HG02798 (cell line): ENCODE results near the gene THBS1.
A peak's percentile ranks its signal among the peaks of the same experiment; 100 is the strongest.

Experiments
- ATAC-seq: cut with Tn5 transposase; IDR thresholded peaks from one replicate; pipeline ENCODE4 v1.9.1; 2021; ENCODE audit warnings: mild to moderate bottlenecking; ENCODE audit not compliant: unreplicated experiment, poor library complexity

The THBS1 gene

DNA sequence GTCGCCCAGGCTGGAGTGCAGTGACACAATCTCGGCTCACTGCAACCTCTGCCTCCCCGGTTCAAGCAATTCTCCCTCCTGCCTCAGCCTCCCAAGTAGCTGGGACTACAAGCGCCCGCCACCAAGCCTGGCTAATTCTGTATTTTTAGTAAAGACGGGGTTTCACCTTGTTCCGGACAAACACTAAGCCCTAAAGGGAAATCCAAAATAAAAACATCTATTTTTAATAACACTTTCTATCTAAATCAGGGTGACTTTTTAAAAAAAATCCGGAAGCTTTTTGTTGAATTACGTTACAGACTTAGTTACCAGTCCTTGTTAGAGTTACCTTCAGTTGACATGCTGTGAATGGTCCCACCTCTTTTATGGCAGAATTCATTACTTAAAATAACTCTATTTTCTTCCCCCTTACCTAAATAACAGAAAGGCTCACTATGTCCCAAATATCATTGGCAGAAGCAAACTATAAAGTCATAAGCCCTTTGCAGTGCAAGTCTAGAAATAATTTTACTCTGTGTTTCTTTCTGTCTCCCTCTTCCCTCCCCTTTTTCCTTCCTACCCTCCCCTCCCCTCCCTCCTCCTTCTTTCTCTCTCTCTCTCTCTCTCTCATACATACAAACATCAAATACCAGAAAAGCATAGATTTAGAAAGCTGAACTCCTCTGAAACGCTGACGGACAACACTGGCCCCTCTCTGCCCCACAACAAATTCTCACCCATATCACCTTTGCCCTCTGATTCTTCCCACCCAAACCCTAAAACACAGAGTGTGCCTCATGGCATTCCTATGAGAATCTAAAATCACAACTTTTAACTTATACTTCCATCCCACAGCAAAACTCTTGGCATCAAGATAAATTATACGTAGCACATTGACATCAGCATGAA, 18.3 kb downstream of the THBS1 start:
- no peak for ATAC-seq

DNA sequence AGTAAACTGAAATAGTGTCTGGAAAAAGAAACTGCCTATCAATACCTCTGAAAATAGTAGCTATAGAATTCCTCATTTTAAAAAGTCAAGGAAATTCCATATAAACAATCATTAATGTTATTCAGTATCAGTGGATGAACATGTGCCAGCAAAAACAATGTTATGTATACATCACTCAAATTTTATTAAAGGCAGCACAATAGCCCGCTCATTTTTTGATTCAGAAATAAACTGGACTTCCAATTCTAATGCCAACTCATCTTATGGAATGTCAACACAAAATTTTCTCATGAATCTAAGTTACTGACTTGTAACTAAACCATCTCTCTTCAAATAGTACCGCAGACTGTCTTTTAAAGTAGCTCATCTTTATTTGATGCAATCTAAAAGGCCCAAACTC, 19.0 kb downstream of the THBS1 start:
- ATAC-seq, result no peak

DNA sequence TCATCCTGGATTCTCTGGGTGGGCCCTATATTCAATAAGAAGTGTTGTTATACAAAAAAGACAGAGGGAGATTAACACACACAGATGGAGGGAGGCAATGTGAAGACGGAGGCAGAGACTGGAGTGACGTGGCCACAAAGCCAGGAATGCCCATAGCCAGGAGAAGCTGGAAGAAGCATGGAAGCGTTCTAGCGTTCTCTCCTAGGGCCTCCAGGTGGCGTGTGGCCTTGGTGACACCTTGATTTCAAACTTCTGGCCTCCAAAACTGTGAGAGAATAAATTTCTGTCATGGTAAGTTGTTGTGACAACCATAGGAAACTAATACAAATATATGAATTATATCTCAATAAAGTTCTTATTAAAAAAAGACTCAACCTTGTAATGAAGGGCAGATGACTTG, 21.3 kb downstream of the THBS1 start:
- ATAC-seq, result no peak

DNA sequence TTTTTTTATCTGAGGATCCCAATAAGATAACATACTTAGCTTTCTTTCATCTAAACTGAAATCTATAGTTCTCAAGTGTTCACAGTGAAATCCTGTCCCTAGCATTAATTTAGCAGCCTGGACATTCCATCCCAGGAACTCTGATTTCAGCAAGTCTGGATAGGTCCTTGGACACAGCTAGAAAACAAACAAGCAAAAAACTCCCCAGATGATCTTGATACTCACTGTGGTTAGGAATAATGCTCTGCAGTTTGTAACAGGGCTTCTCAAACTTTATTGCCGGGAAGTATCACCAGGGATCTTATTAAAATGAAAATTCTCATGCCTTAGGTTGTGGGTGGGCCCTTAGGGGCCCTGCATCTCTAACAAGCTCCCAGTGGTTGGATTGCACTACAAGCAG, 24.3 kb downstream of the THBS1 start:
- ATAC-seq, result no peak

DNA sequence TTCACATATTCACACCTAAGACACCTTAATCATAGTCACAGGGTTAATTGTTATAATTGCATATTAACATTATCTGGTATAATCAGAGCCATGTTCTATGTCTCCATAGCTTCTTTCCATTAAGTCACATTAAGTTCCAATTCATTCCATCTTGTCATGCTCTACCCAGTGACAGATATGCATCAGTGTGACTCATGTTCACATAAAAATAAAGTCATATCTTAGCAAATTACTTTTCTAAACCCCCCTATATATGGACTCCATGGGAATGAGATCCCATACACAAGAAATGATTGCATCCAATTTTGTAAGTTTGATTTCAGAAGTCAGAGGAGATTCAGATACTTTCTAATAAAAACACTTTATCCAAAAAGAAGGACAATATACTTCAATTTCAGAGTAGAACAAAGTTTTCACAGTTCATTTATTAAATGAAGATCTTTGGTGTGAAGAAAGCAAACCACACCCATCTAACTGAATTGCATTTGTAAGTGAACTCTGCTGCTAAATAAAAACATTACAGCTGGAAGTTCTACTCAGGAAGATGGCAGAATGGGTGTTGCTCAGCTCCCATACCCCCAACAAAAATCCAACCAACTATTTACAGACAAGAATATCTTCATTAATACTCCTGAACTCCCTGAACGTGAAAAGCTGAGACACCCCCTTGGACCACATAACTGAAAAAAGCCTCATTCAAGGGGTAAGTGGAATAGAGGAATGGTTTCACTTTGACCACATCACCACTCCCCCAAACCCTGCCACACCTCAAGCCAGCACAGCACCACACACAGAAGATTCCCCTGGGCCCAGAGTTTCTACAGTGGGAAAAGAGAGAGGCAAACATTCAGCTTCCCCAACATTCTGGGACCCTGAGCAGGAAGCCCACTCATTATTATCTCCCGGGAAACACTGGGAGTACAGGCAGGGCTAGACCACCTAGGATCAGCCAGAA, 27.6 kb downstream of the THBS1 start:
- no peak for ATAC-seq

DNA sequence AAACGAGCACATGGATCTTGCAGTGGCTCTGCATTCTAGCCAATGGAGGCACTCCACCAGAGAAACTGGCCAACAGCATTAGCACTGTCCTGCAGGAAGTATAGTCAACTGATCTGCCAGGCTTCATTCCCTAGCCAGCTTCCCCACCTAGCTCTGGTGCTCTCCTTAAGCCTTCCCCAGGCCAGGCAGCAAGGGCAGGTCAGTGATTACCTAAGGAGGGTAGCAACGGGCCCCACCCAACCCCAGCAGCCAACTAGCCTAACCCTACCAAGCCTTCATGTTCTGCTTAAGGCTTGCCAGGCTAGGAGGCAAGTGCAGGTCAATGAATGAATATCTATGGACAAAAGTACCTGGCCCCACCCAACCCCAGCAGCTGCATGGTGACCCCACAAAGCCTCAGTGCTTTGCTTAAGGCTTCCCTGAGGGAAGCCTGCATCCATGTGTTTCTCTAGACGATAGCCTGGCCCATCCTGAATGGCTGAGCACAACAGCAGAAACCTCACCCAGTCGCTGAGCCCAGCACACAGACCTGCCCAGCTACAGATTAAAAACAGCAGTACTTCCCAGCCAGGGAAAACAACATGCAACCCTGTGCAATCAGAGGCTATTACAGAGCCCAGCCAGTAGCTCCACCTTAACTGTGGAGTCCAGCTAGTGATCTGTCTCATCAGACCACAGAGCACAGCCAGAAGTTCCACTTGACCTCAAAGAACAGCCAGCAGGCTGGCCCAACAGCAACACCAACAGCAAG, 28.5 kb downstream of the THBS1 start:
- no peak for ATAC-seq

DNA sequence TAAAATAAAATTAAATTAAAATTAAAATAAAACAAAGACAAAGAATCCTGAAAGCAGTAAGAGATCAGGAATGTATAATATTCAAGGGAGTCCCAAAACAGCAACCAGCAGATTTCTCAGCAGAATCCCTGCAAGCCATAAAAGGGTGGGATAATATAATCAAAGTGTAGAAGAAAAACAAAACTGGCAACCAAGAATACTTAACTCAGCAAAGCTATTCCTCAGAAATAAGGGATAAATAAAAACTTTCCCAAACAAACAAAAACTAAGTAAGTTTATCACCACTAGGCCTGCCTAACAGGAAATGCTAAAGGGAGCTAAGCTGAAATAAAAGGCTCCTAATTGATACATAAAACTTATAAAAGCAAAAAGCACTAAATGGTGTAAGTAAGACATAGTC, 29.8 kb downstream of the THBS1 start:
- ATAC-seq, result no peak

DNA sequence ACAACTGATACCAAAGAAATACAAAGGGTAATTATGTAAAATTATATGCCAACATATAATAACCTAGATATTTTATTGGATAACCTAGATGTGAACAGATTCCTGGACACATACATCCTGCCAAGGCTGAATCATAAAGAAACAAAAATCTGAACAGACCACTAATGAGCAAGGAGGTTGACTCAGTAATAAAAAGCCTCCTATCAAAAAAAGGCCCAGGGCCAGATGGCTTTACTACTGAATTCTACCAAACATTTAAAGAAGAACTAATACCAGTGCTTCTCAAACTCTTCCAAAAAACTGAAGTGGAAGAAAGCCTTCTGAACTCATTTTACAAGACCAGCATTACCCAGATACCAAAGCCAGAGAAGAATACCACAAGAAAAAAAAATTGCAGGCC, 32.4 kb downstream of the THBS1 start:
- ATAC-seq, result no peak

DNA sequence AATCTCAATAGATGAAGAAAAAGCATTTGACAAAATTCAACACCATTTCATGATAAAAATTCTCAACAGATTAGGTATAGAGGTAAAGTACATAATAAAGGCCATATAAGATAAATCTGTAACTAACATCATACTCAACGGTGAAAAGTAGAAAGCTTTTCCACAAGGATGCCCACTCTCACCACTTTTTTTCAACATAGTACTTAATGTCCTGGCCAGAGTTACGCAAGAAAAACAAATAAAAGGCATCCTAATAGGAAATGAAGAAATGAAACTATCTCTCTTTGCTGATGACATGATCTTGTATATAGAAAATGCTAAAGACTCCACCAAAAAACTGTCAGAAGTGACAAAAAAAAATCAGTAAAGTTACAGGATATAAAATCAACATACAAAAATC, 33.0 kb downstream of the THBS1 start:
- ATAC-seq, result no peak

DNA sequence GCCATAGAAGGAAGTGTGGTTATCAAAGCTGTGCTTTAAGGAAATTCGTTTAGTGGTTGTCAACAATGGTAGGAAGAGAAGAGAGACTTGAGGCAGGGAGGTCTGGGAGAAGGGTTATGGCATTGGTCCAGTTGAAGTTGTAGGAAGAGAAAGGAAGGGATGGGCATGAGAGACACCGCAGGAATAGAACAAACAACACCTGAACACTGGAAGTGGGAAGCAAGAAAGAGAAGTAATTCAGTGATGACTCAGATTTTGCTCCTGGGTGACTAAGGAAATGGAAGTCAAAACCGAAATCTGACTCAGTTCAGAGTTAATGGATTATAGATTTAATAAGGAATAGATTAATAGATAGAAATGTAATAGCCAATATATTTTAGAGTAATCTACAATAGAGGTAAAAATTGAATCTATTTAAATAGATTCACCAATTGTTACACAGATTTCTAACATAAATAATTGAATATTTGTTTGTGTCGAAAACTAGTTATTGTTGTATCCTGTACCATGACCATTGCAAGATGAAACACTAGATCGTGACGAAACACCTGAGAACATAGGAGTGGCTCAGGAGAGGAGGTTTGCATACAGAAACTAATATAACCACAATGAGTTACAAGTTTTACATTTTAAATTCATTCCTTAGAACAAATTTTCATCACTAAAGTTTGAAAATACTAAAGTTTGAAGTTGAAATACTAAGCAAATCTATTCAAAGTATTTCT, 36.0 kb downstream of the THBS1 start:
- ATAC-seq, result no peak

DNA sequence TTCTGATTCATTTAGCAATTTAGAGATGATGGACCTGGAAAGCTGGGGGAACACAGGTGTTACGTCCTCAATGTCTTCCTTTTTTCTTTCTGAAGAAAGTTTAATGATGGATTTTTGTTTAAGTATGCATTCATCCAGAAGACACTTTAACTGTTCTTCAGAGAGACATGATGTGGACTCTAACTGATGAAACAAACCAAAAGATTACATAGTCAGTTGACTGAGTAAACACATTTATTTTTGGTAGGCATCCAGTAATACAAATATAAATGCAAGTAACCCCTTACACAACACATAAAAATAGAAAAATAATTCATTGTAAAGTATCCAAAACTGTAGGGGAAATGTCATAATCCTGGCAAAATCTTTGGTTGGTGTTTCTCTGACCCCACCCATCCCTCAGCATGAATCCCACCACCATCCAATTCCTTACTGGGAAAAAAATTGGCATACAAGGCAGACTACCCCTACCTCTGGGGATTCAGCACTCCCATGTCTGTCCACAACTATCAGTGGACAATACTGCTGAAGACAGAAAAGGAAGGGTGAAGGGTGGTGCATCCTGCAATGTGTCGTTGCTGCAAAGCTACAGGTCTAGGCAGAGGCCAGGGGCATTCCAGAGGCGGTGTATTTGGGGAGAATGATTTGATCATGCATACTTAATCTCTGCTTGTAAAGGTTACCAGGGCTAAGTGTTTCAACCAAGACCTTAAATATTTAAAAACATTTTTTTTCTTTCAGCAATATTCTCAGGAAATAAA, 37.4 kb downstream of the THBS1 start:
- ATAC-seq, result no peak

DNA sequence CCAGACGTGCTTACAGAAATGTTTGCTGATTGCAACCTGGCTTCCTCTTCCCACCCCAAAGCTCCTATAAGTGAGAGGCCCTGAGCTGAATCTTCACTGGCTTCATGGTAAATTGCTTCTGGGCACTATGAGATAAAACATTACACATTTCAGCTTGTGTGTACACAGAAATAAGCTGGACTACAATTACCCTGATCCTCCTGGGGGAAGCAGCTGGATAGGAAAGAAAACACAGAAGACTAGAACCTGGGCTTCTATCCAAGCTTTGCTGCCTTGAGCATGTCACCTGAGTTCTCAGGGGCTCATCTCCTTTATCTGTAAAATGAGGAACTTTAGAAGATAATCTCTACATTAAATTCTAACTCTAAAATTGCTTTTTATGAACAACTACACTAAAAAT, 40.3 kb downstream of the THBS1 start:
- ATAC-seq, result no peak

DNA sequence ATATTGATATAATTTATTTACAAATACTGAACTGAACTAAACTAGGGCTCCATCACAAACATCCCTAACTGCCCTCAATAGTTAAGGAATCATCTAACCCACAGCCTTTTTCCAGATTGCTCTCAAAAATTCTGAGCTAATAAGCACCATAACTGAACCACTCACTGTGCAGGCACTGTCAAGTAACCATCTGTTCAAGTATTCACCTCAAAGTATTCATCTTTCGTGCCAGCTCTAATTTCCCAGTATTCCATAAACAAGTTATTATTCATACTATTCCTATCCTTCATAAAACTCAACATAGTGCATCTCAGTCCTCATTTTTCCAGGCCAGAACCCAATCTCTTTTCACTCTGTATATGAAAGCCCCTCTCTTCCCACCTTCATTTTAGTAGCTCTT, 41.1 kb downstream of the THBS1 start:
- no peak for ATAC-seq

DNA sequence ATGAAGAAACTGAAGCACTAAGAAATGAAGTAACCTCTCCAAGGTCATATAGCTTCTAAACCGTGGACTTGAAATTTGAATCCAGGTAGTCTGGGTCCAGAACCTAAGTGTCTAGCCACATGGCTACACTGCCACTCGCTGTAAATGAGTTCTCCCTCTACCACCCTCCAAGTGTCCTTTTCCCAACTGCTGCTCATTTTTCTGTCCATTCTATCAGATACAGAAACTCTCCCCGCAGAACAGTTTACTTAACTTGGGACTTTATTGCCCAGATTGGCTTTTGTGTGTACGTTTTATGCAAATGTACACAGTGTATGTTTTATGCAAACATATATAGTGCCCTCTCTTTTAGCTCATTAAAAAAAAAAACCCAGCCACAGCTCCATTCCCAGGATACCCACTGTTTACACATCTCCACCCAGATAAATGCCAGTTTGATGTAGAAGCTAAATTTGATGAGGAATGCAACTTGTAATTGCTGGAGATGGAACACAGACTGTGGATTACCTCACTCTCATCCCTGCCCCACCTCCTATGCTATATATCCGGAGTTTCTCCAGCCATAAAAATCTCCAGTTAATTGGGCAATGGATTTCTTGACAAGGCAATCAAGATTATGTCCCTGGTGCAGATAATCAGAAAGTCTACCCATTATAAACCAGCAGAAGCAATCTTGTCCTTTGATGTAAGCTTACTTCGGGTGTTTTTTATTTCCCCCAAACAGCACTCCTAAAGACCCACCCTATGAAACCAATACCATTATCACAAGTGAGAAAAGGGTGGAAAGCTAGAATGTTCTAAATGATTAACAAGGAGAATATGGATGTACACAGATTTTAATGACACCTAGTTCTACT, 42.0 kb downstream of the THBS1 start:
- ATAC-seq, result peak; percentile 6

DNA sequence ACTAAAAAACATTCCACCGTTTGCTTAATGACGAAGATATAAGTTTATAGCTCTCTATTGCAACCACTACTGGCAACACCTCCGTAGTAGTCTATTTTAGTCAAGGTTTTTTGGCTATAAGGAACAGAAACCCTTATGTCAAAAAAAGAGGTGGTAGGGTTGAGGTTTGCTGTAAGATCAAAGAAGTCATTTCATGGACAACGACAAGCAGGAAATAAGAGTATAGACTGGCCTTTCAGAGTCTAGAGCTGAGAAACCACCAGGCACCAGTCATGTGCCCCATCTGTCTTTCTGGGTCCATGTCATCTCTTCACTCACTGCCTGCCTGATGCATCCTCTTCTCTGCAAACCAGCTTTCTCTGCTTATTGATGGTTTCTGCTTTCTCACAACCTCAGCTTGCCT, 42.7 kb downstream of the THBS1 start:
- peak; percentile 89 for ATAC-seq

DNA sequence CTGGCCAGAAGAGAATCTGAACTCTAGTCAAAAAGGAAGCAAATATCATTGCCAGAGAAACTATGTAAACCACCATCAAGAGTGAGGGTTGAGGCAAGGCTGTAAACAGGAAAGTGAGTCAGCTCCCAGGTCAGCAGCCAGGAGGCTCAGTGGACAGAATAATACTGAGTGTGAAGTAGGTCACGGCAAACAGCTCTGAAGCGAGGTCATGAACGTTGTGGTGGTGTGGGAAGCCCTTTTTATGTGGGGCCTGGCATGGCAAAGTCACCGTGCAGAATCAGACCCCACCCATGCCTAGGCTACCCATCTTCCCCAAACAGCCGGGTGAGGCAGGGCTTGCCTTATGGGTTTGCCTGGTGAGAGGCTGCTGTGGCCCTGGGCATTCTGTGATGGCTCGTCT, 43.9 kb downstream of the THBS1 start:
- ATAC-seq, result peak; percentile 26

DNA sequence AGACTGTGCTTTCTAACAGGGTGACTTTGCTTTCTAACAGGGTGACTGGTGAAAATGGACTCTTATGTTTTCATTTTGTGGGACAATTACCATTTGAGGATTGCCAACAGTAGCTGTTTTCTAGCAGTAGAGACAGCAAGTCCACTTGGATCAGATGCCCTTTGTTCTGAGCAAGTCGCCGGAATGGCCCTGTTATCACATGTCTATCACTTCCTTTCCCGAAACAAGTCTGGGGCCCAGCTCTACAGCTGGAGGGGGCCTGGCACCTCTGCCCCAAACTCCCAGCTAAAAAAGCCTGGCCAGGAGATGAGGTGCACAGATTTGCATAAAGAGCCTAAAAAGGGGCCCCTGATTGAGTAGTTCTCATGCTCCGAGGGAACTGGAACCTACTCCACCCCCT, 44.6 kb downstream of the THBS1 start:
- ATAC-seq, result no peak

DNA sequence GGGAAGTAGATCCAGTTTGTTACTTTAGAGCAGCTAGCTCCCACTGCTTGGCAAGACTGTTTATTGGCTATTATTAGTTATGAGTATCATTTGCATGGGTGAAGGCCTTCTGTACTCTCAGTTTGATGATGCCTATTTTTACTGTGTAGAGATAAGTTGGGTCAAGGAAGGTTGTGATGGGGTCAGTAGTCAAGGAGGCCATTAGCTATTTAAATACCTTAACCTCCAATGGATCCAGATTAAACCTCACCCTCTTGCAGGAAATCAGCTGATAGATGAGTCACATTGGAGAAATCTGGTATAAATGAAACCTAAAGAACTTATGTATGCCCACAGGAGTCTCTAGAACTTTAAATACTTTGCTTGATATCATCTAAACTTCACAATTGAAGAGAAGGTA, 45.0 kb downstream of the THBS1 start:
- ATAC-seq, result no peak
